ENCODE data around the gene ZFP36L1.

ZFP36L1 gene

GRCh38 chr14:68816943-68817430 lies 24.1 kb upstream of the ZFP36L1 start:
- ATAC-seq, result no peak

GRCh38 chr14:68816183-68816942 lies 23.5 kb upstream of the ZFP36L1 start:
- peak; percentile 94 for ATAC-seq
- TF ChIP-seq ZNF70 (CRISPR knock-in tag; IDR thresholded peaks at IDR 0.05), result 0 out of 2 replicates have a peak, but pooled peaks have one; percentile 34
- TF ChIP-seq ZNF565 (CRISPR knock-in tag; conservative IDR thresholded peaks at IDR 0.05; ENCODE audit: low read depth), result no peak
- peak; percentile 75; the same call in 1 of the 2 replicates for TF ChIP-seq OSR1 (CRISPR knock-in tag; IDR thresholded peaks at IDR 0.05)
- TF ChIP-seq ZC3H10 (CRISPR knock-in tag; IDR thresholded peaks at IDR 0.05), result 0 out of 2 replicates have a peak, but pooled peaks have one; percentile 38
- peak; percentile 26; the same call in 1 of the 2 replicates for TF ChIP-seq ZFP3 (CRISPR knock-in tag; IDR thresholded peaks at IDR 0.05)
- no peak for TF ChIP-seq POU6F1 (CRISPR knock-in tag; IDR thresholded peaks at IDR 0.05; ENCODE audit: borderline replicate concordance, low read depth)
- TF ChIP-seq PATZ1 (CRISPR knock-in tag; IDR thresholded peaks at IDR 0.05; ENCODE audit: borderline replicate concordance), result no peak
- TF ChIP-seq CSDC2 (CRISPR knock-in tag; IDR thresholded peaks at IDR 0.05), result peak; percentile 65; the same call in 1 of the 2 replicates
- no peak for TF ChIP-seq ZFP30 (CRISPR knock-in tag; IDR thresholded peaks at IDR 0.05)
- TF ChIP-seq BACH2 (CRISPR knock-in tag; IDR thresholded peaks at IDR 0.05; ENCODE audit: borderline replicate concordance), result peak; percentile 65; the same call in 1 of the 2 replicates
- no peak for TF ChIP-seq RARB (CRISPR knock-in tag; IDR thresholded peaks at IDR 0.05)

More at GRCh38 chr14:68816943-68817430, 24.1 kb upstream of the ZFP36L1 start:
- TF ChIP-seq GLIS3 (CRISPR knock-in tag; IDR thresholded peaks at IDR 0.05), result no peak
- TF ChIP-seq ZNF8 (CRISPR knock-in tag; IDR thresholded peaks at IDR 0.05), result no peak
- no peak for TF ChIP-seq SNAI2 (CRISPR knock-in tag; IDR thresholded peaks at IDR 0.05)
- no peak for TF ChIP-seq ARNTL (CRISPR knock-in tag; IDR thresholded peaks at IDR 0.05; ENCODE audit: borderline replicate concordance, low read depth)
- no peak for TF ChIP-seq POU6F1 (CRISPR knock-in tag; IDR thresholded peaks at IDR 0.05; ENCODE audit: borderline replicate concordance, low read depth)
- TF ChIP-seq ESRRG (CRISPR knock-in tag; IDR thresholded peaks at IDR 0.05), result no peak
- no peak for TF ChIP-seq TSHZ2 (CRISPR knock-in tag; IDR thresholded peaks at IDR 0.05)
- TF ChIP-seq PATZ1 (CRISPR knock-in tag; IDR thresholded peaks at IDR 0.05; ENCODE audit: borderline replicate concordance), result no peak
- no peak for TF ChIP-seq CSRNP3 (CRISPR knock-in tag; IDR thresholded peaks at IDR 0.05)
- TF ChIP-seq TCF4 (CRISPR knock-in tag; IDR thresholded peaks at IDR 0.05; ENCODE audit: borderline replicate concordance), result no peak

Measured in SK-N-SH treated with all-trans-retinoic acid at 6 μM for 48 hours (cell line).